ENCODE results near the gene SPPL3. TPM values are rescaled to one million over a fixed set of nuclear protein-coding genes. Genes with fewer than 3 reads are reported as not detected.
"Not testable (repeated sequence)": the region's sequence is repeated elsewhere in the genome, so short reads cannot be mapped to it uniquely, and the experiment has no call there.

The SPPL3 gene
- total RNA-seq, 1 experiment from 2014 or later = 18.8 TPM

DNA sequence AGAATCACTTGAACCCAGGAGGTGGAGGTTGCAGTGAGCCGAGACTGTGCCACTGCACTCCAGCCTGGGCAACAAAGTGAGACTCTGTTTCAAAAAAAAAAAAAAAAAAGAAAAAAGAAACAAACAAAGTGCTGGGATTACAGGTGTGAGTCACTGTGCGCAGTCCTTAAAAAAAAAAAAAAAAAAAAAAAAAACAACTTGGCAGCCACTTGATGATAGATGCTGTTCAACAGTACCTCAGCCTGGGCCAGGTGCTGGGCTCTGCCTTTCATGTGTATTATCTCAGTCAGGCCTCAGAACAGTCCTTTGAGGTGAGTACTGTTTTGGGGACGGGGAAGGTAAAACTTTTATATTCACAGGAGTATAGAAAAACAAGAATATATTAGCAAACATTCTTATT, 169.0 kb downstream of the SPPL3 start:
- CTCF ChIA-PET = interaction anchor here (0.7 kb wide), 1 partner anchor 1102 kb away, joined by 5 read pairs; no protein-coding TSS in a partner anchor

DNA sequence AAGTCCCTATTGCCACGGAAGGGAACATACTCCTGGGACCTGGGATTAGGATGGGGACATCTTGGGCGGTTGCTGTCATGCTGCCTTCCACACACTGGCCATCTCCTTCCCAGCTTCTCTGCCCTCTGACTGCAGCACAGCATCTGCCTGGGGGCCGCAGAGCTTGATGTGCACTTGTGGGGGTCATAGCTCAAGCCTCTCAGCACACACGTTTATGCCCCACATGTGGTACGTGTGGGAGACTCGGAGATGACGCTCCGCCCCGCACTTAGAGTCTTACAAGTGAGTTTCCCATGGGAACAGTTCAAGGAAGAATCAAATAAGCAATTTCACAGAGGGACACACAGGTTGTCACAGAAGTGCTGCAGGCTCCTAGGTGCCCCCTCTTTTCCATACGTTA, 169.9 kb downstream of the SPPL3 start:
- Histone ChIP-seq H3K4me2 (ENCODE audit: low read length) (no peak overlapping the region), H3K36me3 (ENCODE audit: low read depth, low read length) (no peaks in the 10 kb centered on the region), H3K27me3 (ENCODE audit: low read length) (no peaks in the 10 kb centered on the region), H3F3A (ENCODE audit: low read length, unreplicated experiment) (no peaks in the 10 kb centered on the region), H2AFZ (ENCODE audit: low read length) (no peak overlapping the region), H3K27ac (ENCODE audit: low read length) (no peak overlapping the region), H3K9me3 (ENCODE audit: low read length) (no peaks in the 10 kb centered on the region), H3K9me2 (replicated peaks; ENCODE audit: low read length) (no peaks in the 10 kb centered on the region), H3K4me1 (ENCODE audit: insufficient read depth, low read length) (no peaks in the 10 kb centered on the region), H3K4me3 (ENCODE audit: low read length) (no peak overlapping the region), H4K20me1 (ENCODE audit: low read length) (no peaks in the 10 kb centered on the region), H3K9ac (ENCODE audit: low read length) (no peak overlapping the region), H3K79me2 (ENCODE audit: low read length) (no peaks in the 10 kb centered on the region)
- intact Hi-C loops (cut with micrococcal nuclease) = no loop called here
- ChIA-PET POLR2A (ENCODE audit: unreplicated experiment) (no interaction called here), CTCF (no interaction called here)
- ATAC-seq (no peak), DNase-seq (no peak)
- TF ChIP-seq CTCF (conservative IDR thresholded peaks at IDR 0.05; ENCODE audit: low read depth, low read length) (no peak), EZH2 (IDR thresholded peaks at IDR 0.05; ENCODE audit: low read length, unreplicated experiment) (no peak), EZH2phosphoT487 (IDR thresholded peaks at IDR 0.05; ENCODE audit: borderline replicate concordance, low read length) (no peak)
- BruUV-seq (replicated peaks) = no TSS peak

More for the DNA sequence above, 169.0 kb downstream of the SPPL3 start:
- no peak overlapping the region for H3K9ac ChIP-seq (ENCODE audit: low read length)
- ATAC-seq (no peak), DNase-seq (no peak)
- H3K9me3 ChIP-seq (ENCODE audit: low read length) = no peaks in the 10 kb centered on the region
- H3K4me3 ChIP-seq (ENCODE audit: low read length) = no peak overlapping the region
- no peaks in the 10 kb centered on the region for H3K27me3 ChIP-seq (ENCODE audit: low read length)
- no peaks in the 10 kb centered on the region for H3K9me2 ChIP-seq (replicated peaks; ENCODE audit: low read length)
- no TSS peak for BruUV-seq (replicated peaks)
- H4K20me1 ChIP-seq (ENCODE audit: low read length) = no peaks in the 10 kb centered on the region
- no peak overlapping the region for H2AFZ ChIP-seq (ENCODE audit: low read length)
- intact Hi-C loops (cut with micrococcal nuclease) = no loop called here
- H3F3A ChIP-seq (ENCODE audit: low read length, unreplicated experiment) = no peaks in the 10 kb centered on the region
- no peaks in the 10 kb centered on the region for H3K36me3 ChIP-seq (ENCODE audit: low read depth, low read length)
- H3K27ac ChIP-seq (ENCODE audit: low read length) = no peak overlapping the region
- no peaks in the 10 kb centered on the region for H3K4me1 ChIP-seq (ENCODE audit: insufficient read depth, low read length)
- POLR2A ChIA-PET (ENCODE audit: unreplicated experiment) = no interaction called here
- no peak for TF ChIP-seq EZH2 (IDR thresholded peaks at IDR 0.05; ENCODE audit: low read length, unreplicated experiment)
- TF ChIP-seq CTCF (conservative IDR thresholded peaks at IDR 0.05; ENCODE audit: low read depth, low read length) = no peak
- TF ChIP-seq EZH2phosphoT487 (IDR thresholded peaks at IDR 0.05; ENCODE audit: borderline replicate concordance, low read length) = no peak
- H3K79me2 ChIP-seq (ENCODE audit: low read length) = no peaks in the 10 kb centered on the region
- no peak overlapping the region for H3K4me2 ChIP-seq (ENCODE audit: low read length)

DNA sequence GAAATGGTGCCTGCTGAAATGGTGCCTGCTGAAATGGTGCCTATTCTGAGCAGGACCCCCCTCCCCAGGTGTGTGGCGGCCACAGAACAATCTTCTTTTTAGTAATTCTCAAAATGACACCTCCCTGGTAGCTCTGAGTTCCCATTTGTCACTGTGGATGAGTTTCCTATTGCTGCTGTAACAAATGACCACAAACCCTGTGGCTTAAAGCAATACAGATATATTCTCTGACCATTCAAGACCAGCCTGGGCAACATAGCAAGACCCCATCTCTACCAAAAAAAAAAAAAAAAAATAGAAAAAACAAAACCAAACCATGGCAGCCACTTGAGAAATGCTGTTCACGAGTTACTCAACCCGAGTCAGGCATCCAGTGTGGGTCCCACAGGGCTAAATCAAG, 170.6 kb downstream of the SPPL3 start:
- ATAC-seq = no peak
- BruUV-seq (replicated peaks) = no TSS peak

GRCh38 chr12:120732198-120732597, 172.0 kb downstream of the SPPL3 start:
- H3K9me2 ChIP-seq (replicated peaks; ENCODE audit: low read length); BruUV-seq (replicated peaks); H3F3A ChIP-seq (ENCODE audit: low read length, unreplicated experiment); DNase-seq; ATAC-seq; H3K36me3 ChIP-seq (ENCODE audit: low read depth, low read length); H4K20me1 ChIP-seq (ENCODE audit: low read length); H3K9me3 ChIP-seq (ENCODE audit: low read length); POLR2A ChIA-PET (ENCODE audit: unreplicated experiment); H2AFZ ChIP-seq (ENCODE audit: low read length); H3K4me2 ChIP-seq (ENCODE audit: low read length); H3K4me1 ChIP-seq (ENCODE audit: insufficient read depth, low read length); H3K27ac ChIP-seq (ENCODE audit: low read length); H3K4me3 ChIP-seq (ENCODE audit: low read length); H3K27me3 ChIP-seq (ENCODE audit: low read length); CTCF ChIA-PET; H3K9ac ChIP-seq (ENCODE audit: low read length); intact Hi-C loops (cut with micrococcal nuclease); H3K79me2 ChIP-seq (ENCODE audit: low read length): not testable (repeated sequence)

More for the DNA sequence above, 170.6 kb downstream of the SPPL3 start:
- no peaks in the 10 kb centered on the region for H3K9me2 ChIP-seq (replicated peaks; ENCODE audit: low read length)
- DNase-seq = no peak
- H3K4me3 ChIP-seq (ENCODE audit: low read length) = no peak overlapping the region
- H3K4me2 ChIP-seq (ENCODE audit: low read length) = no peak overlapping the region
- no peaks in the 10 kb centered on the region for H3K9me3 ChIP-seq (ENCODE audit: low read length)
- no peak overlapping the region for H3K9ac ChIP-seq (ENCODE audit: low read length)
- intact Hi-C loops (cut with micrococcal nuclease) = no loop called here
- CTCF ChIA-PET = no interaction called here
- no peaks in the 10 kb centered on the region for H3K27me3 ChIP-seq (ENCODE audit: low read length)
- no peaks in the 10 kb centered on the region for H4K20me1 ChIP-seq (ENCODE audit: low read length)
- POLR2A ChIA-PET (ENCODE audit: unreplicated experiment) = no interaction called here
- TF ChIP-seq EZH2 (IDR thresholded peaks at IDR 0.05; ENCODE audit: low read length, unreplicated experiment) (no peak), CTCF (conservative IDR thresholded peaks at IDR 0.05; ENCODE audit: low read depth, low read length) (no peak), EZH2phosphoT487 (IDR thresholded peaks at IDR 0.05; ENCODE audit: borderline replicate concordance, low read length) (no peak)
- no peaks in the 10 kb centered on the region for H3K79me2 ChIP-seq (ENCODE audit: low read length)
- H3K36me3 ChIP-seq (ENCODE audit: low read depth, low read length) = no peaks in the 10 kb centered on the region
- no peak overlapping the region for H2AFZ ChIP-seq (ENCODE audit: low read length)
- H3F3A ChIP-seq (ENCODE audit: low read length, unreplicated experiment) = no peaks in the 10 kb centered on the region
- H3K4me1 ChIP-seq (ENCODE audit: insufficient read depth, low read length) = no peaks in the 10 kb centered on the region
- no peak overlapping the region for H3K27ac ChIP-seq (ENCODE audit: low read length)

Measured in PC-3 (cell line).